Measurements from ENCODE around the gene GARIN3. TPM values are rescaled to one million over a fixed set of nuclear protein-coding genes. Genes with fewer than 3 reads are reported as not detected.

The GARIN3 gene
- total RNA-seq, 1 experiment from 2014 or later, result not detected

- CTCF ChIA-PET, result interaction anchor here (0.7 kb wide), 1 partner anchor 248 kb away, joined by 3 read pairs; no protein-coding TSS in a partner anchor
- Mint-ChIP-seq H3K36me3 (ENCODE audit: insufficient read depth, unreplicated experiment) (no peaks in the 10 kb centered on the region), H3K4me1 (ENCODE audit: low read depth, unreplicated experiment) (peaks cover 17% of the 10 kb centered on the region), H3K27ac (ENCODE audit: unreplicated experiment) (no peak overlapping the region), H3K4me3 (ENCODE audit: low read depth, unreplicated experiment) (no peak overlapping the region), H3K9me3 (ENCODE audit: low read depth, unreplicated experiment) (no peaks in the 10 kb centered on the region), H3K27me3 (ENCODE audit: unreplicated experiment) (no peaks in the 10 kb centered on the region)
- intact Hi-C loops (cut with micrococcal nuclease; ENCODE audit: unreplicated experiment), result no loop called here
- BruUV-seq (replicated peaks), result no TSS peak
- no peak for TF ChIP-seq CTCF (IDR thresholded peaks at IDR 0.05; ENCODE audit: unreplicated experiment)
- no peak for DNase-seq
Measured at GRCh38 chr5:157115012-157115411, 51.1 kb downstream of the GARIN3 start.

GRCh38 chr5:157113002-157113401 is 53.1 kb downstream of the GARIN3 start:
- Mint-ChIP-seq H3K36me3 (ENCODE audit: insufficient read depth, unreplicated experiment) (no peaks in the 10 kb centered on the region), H3K4me3 (ENCODE audit: low read depth, unreplicated experiment) (no peak overlapping the region), H3K27ac (ENCODE audit: unreplicated experiment) (no peak overlapping the region), H3K27me3 (ENCODE audit: unreplicated experiment) (no peaks in the 10 kb centered on the region), H3K9me3 (ENCODE audit: low read depth, unreplicated experiment) (no peaks in the 10 kb centered on the region), H3K4me1 (ENCODE audit: low read depth, unreplicated experiment) (peaks cover 17% of the 10 kb centered on the region)
- intact Hi-C loops (cut with micrococcal nuclease; ENCODE audit: unreplicated experiment), result no loop called here
- BruUV-seq (replicated peaks), result no TSS peak
- CTCF ChIA-PET, result interaction anchor here (0.6 kb wide), 1 partner anchor 321 kb away, joined by 4 read pairs; no protein-coding TSS in a partner anchor
- no peak for TF ChIP-seq CTCF (IDR thresholded peaks at IDR 0.05; ENCODE audit: unreplicated experiment)
- DNase-seq, result no peak

Other genes starting within 250 kb of the GARIN3 start
- not detected in 2 replicates for gene TIMD4, start 203.0 kb downstream of the GARIN3 start, total RNA-seq (2022)
- gene HAVCR1, start 107.1 kb downstream of the GARIN3 start, total RNA-seq (2022), result 5.8 and 6.0 TPM in 2 replicates
- 0.17 and 0.19 TPM in 2 replicates for gene HAVCR2, start 57.2 kb downstream of the GARIN3 start, total RNA-seq (2022)
- 21.2 and 24.1 TPM in 2 replicates for gene MED7, start 23.4 kb downstream of the GARIN3 start, total RNA-seq (2022)
- not detected in 2 replicates for gene ITK, start 14.6 kb upstream of the GARIN3 start, total RNA-seq (2022)
- gene CYFIP2, start 99.9 kb upstream of the GARIN3 start, total RNA-seq (2022), result 37.8 and 38.8 TPM in 2 replicates

All from Calu3 (cell line).